ENCODE measurements around the gene MBTPS2. TPM values are rescaled to one million over a fixed set of nuclear protein-coding genes. Genes with fewer than 3 reads are reported as not detected.

MBTPS2 gene
- total and polyA plus RNA-seq, 4 donors, result 5.6 to 13.5 (median 9.9) TPM

DNA sequence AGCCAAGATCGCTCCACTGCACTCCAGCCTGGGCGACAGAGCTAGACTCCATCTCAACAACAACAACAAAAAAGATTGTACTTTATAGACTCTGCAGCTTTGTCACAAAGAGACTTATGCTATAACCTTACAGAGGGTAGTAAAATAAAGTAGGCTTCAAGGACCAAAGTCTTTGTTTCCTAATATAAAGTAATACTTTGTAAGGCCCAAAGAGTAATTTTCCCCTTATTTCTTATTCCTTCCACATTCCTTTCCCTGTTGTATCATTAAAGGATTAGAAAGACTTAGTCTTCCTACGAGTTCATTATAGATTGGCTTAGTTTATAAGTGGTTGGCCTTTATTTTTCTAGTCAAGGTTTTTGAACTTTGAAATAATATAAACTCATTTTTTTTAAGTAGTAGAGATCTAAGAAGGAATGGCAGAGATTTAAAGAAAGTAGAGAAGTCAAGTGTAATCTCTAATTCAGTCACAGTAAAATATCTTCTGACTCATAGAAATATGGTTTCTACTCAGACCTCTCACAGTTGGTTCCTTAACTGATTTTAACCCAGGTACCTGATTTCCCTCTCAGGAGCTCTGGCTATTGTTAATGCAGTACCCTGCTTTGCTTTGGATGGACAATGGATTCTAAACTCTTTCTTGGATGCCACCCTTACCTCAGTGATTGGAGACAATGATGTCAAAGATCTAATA is 42.6 kb downstream of the MBTPS2 start:
- 95% methylated on average over 3 of the region's 3 CpGs for WGBS
- no peaks in the 10 kb centered on the region for H3K9me3 ChIP-seq (ENCODE audit: control insufficient read depth in 4 of 4, low read length in 3 of 4)
- peaks cover 2 to 5% (median 4%) of the 10 kb centered on the region in 4 donors for H3K36me3 ChIP-seq (ENCODE audit: control insufficient read depth in 4 of 4, insufficient read depth in 3 of 4, low read depth in 1 of 4, low read length in 3 of 4)
- no peaks in the 10 kb centered on the region for H3K27me3 ChIP-seq (ENCODE audit: control insufficient read depth in 4 of 4, insufficient read depth in 4 of 4, low read length in 3 of 4)
- TF ChIP-seq RXRA (IDR thresholded peaks at IDR 0.05) (no peak), FOXA1 (IDR thresholded peaks at IDR 0.05) (no peak), RAD21 (IDR thresholded peaks at IDR 0.05) (no peak), GABPA (IDR thresholded peaks at IDR 0.05 in 1 of 2, conservative IDR thresholded peaks at IDR 0.05 in 1 of 2) (no peak), HNF4A (conservative IDR thresholded peaks at IDR 0.05) (no peak), YY1 (IDR thresholded peaks at IDR 0.05) (no peak), SP1 (IDR thresholded peaks at IDR 0.05) (no peak)
- TF ChIP-seq, protein P1, sequence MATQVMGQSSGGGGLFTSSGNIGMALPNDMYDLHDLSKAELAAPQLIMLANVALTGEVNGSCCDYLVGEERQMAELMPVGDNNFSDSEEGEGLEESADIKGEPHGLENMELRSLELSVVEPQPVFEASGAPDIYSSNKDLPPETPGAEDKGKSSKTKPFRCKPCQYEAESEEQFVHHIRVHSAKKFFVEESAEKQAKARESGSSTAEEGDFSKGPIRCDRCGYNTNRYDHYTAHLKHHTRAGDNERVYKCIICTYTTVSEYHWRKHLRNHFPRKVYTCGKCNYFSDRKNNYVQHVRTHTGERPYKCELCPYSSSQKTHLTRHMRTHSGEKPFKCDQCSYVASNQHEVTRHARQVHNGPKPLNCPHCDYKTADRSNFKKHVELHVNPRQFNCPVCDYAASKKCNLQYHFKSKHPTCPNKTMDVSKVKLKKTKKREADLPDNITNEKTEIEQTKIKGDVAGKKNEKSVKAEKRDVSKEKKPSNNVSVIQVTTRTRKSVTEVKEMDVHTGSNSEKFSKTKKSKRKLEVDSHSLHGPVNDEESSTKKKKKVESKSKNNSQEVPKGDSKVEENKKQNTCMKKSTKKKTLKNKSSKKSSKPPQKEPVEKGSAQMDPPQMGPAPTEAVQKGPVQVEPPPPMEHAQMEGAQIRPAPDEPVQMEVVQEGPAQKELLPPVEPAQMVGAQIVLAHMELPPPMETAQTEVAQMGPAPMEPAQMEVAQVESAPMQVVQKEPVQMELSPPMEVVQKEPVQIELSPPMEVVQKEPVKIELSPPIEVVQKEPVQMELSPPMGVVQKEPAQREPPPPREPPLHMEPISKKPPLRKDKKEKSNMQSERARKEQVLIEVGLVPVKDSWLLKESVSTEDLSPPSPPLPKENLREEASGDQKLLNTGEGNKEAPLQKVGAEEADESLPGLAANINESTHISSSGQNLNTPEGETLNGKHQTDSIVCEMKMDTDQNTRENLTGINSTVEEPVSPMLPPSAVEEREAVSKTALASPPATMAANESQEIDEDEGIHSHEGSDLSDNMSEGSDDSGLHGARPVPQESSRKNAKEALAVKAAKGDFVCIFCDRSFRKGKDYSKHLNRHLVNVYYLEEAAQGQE (IDR thresholded peaks at IDR 0.05), result no peak
- TF ChIP-seq, protein P2, sequence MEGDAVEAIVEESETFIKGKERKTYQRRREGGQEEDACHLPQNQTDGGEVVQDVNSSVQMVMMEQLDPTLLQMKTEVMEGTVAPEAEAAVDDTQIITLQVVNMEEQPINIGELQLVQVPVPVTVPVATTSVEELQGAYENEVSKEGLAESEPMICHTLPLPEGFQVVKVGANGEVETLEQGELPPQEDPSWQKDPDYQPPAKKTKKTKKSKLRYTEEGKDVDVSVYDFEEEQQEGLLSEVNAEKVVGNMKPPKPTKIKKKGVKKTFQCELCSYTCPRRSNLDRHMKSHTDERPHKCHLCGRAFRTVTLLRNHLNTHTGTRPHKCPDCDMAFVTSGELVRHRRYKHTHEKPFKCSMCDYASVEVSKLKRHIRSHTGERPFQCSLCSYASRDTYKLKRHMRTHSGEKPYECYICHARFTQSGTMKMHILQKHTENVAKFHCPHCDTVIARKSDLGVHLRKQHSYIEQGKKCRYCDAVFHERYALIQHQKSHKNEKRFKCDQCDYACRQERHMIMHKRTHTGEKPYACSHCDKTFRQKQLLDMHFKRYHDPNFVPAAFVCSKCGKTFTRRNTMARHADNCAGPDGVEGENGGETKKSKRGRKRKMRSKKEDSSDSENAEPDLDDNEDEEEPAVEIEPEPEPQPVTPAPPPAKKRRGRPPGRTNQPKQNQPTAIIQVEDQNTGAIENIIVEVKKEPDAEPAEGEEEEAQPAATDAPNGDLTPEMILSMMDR (IDR thresholded peaks at IDR 0.05; ENCODE audit: low read depth, low read length, missing input control), result no peak
- H3K9ac ChIP-seq (ENCODE audit: low read depth in 1 of 2, low read length in 2 of 2), result no peak overlapping the region
- H3K27ac ChIP-seq (ENCODE audit: low read depth in 1 of 2, low read length in 2 of 2), result no peak overlapping the region
- no peaks in the 10 kb centered on the region for H3K4me1 ChIP-seq (ENCODE audit: control insufficient read depth in 4 of 4, insufficient read depth in 4 of 4, low read length in 3 of 4)
- H3K4me3 ChIP-seq (ENCODE audit: low read depth in 1 of 3, low read length in 3 of 3), result no peak overlapping the region
- DNase-seq (ENCODE audit: low spot score), result no peak

DNA sequence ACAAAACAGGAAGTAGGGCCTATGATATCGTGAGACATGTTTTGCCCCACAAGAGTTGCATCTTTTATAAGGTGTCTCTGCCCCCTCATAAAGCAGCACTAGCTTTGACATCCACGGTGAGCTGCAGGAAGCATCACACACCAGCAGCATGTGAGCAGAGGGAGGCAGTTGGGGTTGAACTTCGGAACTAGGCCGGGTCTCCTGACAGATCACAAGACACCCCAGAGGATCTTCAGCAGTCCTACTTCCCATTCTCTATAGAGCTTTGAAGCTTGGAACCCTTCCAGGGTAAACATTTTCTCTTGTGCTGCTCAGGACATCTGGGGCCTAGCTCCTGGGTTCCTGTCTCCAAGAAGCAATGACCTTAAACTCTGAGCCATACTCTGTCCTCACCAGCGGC is 43.8 kb downstream of the MBTPS2 start:
- DNase-seq (ENCODE audit: low spot score), result no peak
- 74% methylated on average over 5 of the region's 5 CpGs for WGBS

More for the DNA sequence above, 43.8 kb downstream of the MBTPS2 start:
- peaks cover 2 to 5% (median 4%) of the 10 kb centered on the region in 4 donors for H3K36me3 ChIP-seq (ENCODE audit: control insufficient read depth in 4 of 4, insufficient read depth in 3 of 4, low read depth in 1 of 4, low read length in 3 of 4)
- H3K4me3 ChIP-seq (ENCODE audit: low read depth in 1 of 3, low read length in 3 of 3), result no peak overlapping the region
- no peaks in the 10 kb centered on the region for H3K4me1 ChIP-seq (ENCODE audit: control insufficient read depth in 4 of 4, insufficient read depth in 4 of 4, low read length in 3 of 4)
- no peak overlapping the region for H3K27ac ChIP-seq (ENCODE audit: low read depth in 1 of 2, low read length in 2 of 2)
- no peak for TF ChIP-seq RXRA (IDR thresholded peaks at IDR 0.05)
- TF ChIP-seq, protein P3, sequence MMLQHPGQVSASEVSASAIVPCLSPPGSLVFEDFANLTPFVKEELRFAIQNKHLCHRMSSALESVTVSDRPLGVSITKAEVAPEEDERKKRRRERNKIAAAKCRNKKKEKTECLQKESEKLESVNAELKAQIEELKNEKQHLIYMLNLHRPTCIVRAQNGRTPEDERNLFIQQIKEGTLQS (IDR thresholded peaks at IDR 0.05), result no peak
- TF ChIP-seq NR2F2 (IDR thresholded peaks at IDR 0.05), result no peak
- no peak for TF ChIP-seq FOXA1 (IDR thresholded peaks at IDR 0.05)
- TF ChIP-seq, protein P4, sequence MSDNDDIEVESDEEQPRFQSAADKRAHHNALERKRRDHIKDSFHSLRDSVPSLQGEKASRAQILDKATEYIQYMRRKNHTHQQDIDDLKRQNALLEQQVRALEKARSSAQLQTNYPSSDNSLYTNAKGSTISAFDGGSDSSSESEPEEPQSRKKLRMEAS (IDR thresholded peaks at IDR 0.05), result no peak
- TF ChIP-seq, protein P2 (IDR thresholded peaks at IDR 0.05; ENCODE audit: low read depth, low read length, missing input control), result no peak
- TF ChIP-seq YY1 (IDR thresholded peaks at IDR 0.05), result no peak
- TF ChIP-seq GABPA (IDR thresholded peaks at IDR 0.05 in 1 of 2, conservative IDR thresholded peaks at IDR 0.05 in 1 of 2), result no peak
- TF ChIP-seq FOXA2 (IDR thresholded peaks at IDR 0.05), result no peak
- TF ChIP-seq HNF4A (conservative IDR thresholded peaks at IDR 0.05), result no peak
- TF ChIP-seq JUND (IDR thresholded peaks at IDR 0.05), result no peak
- H3K9ac ChIP-seq (ENCODE audit: low read depth in 1 of 2, low read length in 2 of 2), result no peak overlapping the region
- no peaks in the 10 kb centered on the region for H3K27me3 ChIP-seq (ENCODE audit: control insufficient read depth in 4 of 4, insufficient read depth in 4 of 4, low read length in 3 of 4)
- no peaks in the 10 kb centered on the region for H3K9me3 ChIP-seq (ENCODE audit: control insufficient read depth in 4 of 4, low read length in 3 of 4)

All from liver (tissue), 9 donors.